Activated CD4-positive, alpha-beta memory T cell treated with anti-CD3 and anti-CD28 coated beads, Interleukin-2, amount 10 ng/mL, durations not matched to agents 7 days and 5 days (primary cell): ENCODE measurements around the gene RWDD4. TPM values are rescaled to one million over a fixed set of nuclear protein-coding genes. Genes with fewer than 3 reads are reported as not detected.

Source experiments
- CTCF ChIA-PET: fragments of 350-600 bp; sonication (Branson Sonifier 250); formaldehyde crosslinking; loops from one replicate; lab custom pipeline; 2021; ENCODE audit warnings: antibody characterized with exemption, inconsistent platforms; lab: Charles Lee
- POLR2A ChIA-PET: fragments of 350-600 bp; sonication (Branson Sonifier 250); formaldehyde crosslinking; loops from one replicate; lab custom pipeline; 2021; ENCODE audit warnings: antibody characterized with exemption; lab: Charles Lee
- DNase-seq: peaks from one replicate; pipeline ENCODE4 v3.0.0-alpha.2; 2020
- H3K27ac Mint-ChIP-seq: one replicate; pipeline ENCODE4 v1.8.0; 2021; ENCODE audit warnings: mild to moderate bottlenecking, mixed read lengths
- H3K27me3 Mint-ChIP-seq: one replicate; pipeline ENCODE4 v1.8.0; 2021; ENCODE audit warnings: mixed read lengths
- H3K36me3 Mint-ChIP-seq: one replicate; pipeline ENCODE4 v1.8.0; 2021; ENCODE audit warnings: low read depth, mixed read lengths
- H3K4me1 Mint-ChIP-seq: one replicate; pipeline ENCODE4 v1.8.0; 2021; ENCODE audit warnings: mixed read lengths
- H3K4me3 Mint-ChIP-seq: one replicate; pipeline ENCODE4 v1.8.0; 2021; ENCODE audit warnings: mild to moderate bottlenecking, mixed read lengths
- H3K9me3 Mint-ChIP-seq: one replicate; pipeline ENCODE4 v1.8.0; 2021; ENCODE audit warnings: mixed read lengths
- total RNA-seq, 2 experiments: library from RNA; stranded (reverse); gene quantifications; one replicate each; pipeline ENCODE4 v1.2.3, GENCODE V29; 2021

Gene RWDD4
- 10 to 100 TPM; 13.0 to 15.3 TPM for total RNA-seq

GRCh38 chr4:183659029-183659871 lies at the start of gene RWDD4, which contains the start of gene TRAPPC11:
TSS of gene RWDD4 (minus strand) at chr4:183659185. CDS start at chr4:183658952, 233 bp downstream.
TSS of gene TRAPPC11 (plus strand) at chr4:183659293. CDS start at chr4:183663868, 4,575 bp downstream.
- POLR2A ChIA-PET, result interaction anchor here (0.8 to 2.4 kb wide), 7 partner anchors 11 to 1074 kb away, joined by 3 to 17 read pairs (median 6); partner anchors contain the start of genes CDKN2AIP, CENPU and ING2

GRCh38 chr4:183702492-183702891 lies 43.5 kb upstream of the RWDD4 start:
- Mint-ChIP-seq H3K27ac (no peak overlapping the region), H3K36me3 (peaks cover 68% of the 10 kb centered on the region), H3K9me3 (no peaks in the 10 kb centered on the region), H3K27me3 (no peaks in the 10 kb centered on the region), H3K4me3 (no peak overlapping the region), H3K4me1 (no peaks in the 10 kb centered on the region)
- POLR2A ChIA-PET, result no interaction called here
- DNase-seq, result no peak
- CTCF ChIA-PET, result no interaction called here

More at GRCh38 chr4:183659029-183659871, at the start of gene RWDD4, which contains the start of gene TRAPPC11:
- H3K9me3 Mint-ChIP-seq, result no peaks in the 10 kb centered on the region
- CTCF ChIA-PET, result interaction anchor here (0.6 to 1.4 kb wide), 5 partner anchors 9 to 215 kb away, joined by 3 to 6 read pairs (median 4); partner anchors contain the start of gene CDKN2AIP
- peak; percentile 97 for DNase-seq
- H3K27ac Mint-ChIP-seq, result peak within 1 kb of the TSS; percentile 89
- peak within 1 kb of the TSS; percentile 91 for H3K4me3 Mint-ChIP-seq
- H3K36me3 Mint-ChIP-seq, result peaks cover 6% of the 10 kb centered on the region
- peaks cover 34% of the 10 kb centered on the region for H3K4me1 Mint-ChIP-seq
- no peaks in the 10 kb centered on the region for H3K27me3 Mint-ChIP-seq

GRCh38 chr4:183700407-183700806 lies 41.4 kb upstream of the RWDD4 start:
- Mint-ChIP-seq H3K4me1 (no peaks in the 10 kb centered on the region), H3K36me3 (peaks cover 75% of the 10 kb centered on the region), H3K27me3 (no peaks in the 10 kb centered on the region), H3K9me3 (no peaks in the 10 kb centered on the region), H3K4me3 (no peak overlapping the region), H3K27ac (no peak overlapping the region)
- POLR2A ChIA-PET, result interaction anchor here (0.6 kb wide), 1 partner anchor 52 kb away, joined by 3 read pairs; no protein-coding TSS in a partner anchor
- no peak for DNase-seq
- CTCF ChIA-PET, result no interaction called here

GRCh38 chr4:183698909-183699308 lies 39.9 kb upstream of the RWDD4 start:
- H3K27me3 Mint-ChIP-seq, result no peaks in the 10 kb centered on the region
- H3K4me1 Mint-ChIP-seq, result no peaks in the 10 kb centered on the region
- ChIA-PET CTCF (interaction anchor here (1.5 kb wide), 1 partner anchor 22 kb away, joined by 3 read pairs; no protein-coding TSS in a partner anchor), POLR2A (no interaction called here)
- no peak overlapping the region for H3K4me3 Mint-ChIP-seq
- H3K9me3 Mint-ChIP-seq, result no peaks in the 10 kb centered on the region
- peaks cover 68% of the 10 kb centered on the region for H3K36me3 Mint-ChIP-seq
- H3K27ac Mint-ChIP-seq, result no peak overlapping the region
- DNase-seq, result no peak

- Mint-ChIP-seq H3K36me3 (peaks cover 46% of the 10 kb centered on the region), H3K9me3 (no peaks in the 10 kb centered on the region), H3K4me1 (no peaks in the 10 kb centered on the region), H3K4me3 (no peak overlapping the region), H3K27ac (no peak overlapping the region), H3K27me3 (no peaks in the 10 kb centered on the region)
- ChIA-PET CTCF (no interaction called here), POLR2A (no interaction called here)
- no peak for DNase-seq
Observed at GRCh38 chr4:183691897-183692296, 32.9 kb upstream of the RWDD4 start.

GRCh38 chr4:183691006-183691405 lies 32.0 kb upstream of the RWDD4 start:
- no peaks in the 10 kb centered on the region for H3K9me3 Mint-ChIP-seq
- no peak overlapping the region for H3K4me3 Mint-ChIP-seq
- ChIA-PET POLR2A (no interaction called here), CTCF (no interaction called here)
- H3K4me1 Mint-ChIP-seq, result no peaks in the 10 kb centered on the region
- H3K36me3 Mint-ChIP-seq, result peaks cover 45% of the 10 kb centered on the region
- no peaks in the 10 kb centered on the region for H3K27me3 Mint-ChIP-seq
- no peak for DNase-seq
- H3K27ac Mint-ChIP-seq, result no peak overlapping the region

- POLR2A ChIA-PET, result no interaction called here
- Mint-ChIP-seq H3K9me3 (no peaks in the 10 kb centered on the region), H3K27me3 (no peaks in the 10 kb centered on the region), H3K4me1 (no peaks in the 10 kb centered on the region), H3K27ac (no peak overlapping the region), H3K4me3 (no peak overlapping the region), H3K36me3 (peaks cover 45% of the 10 kb centered on the region)
- CTCF ChIA-PET, result interaction anchor here (1.5 kb wide), 1 partner anchor 34 kb away, joined by 4 read pairs; no protein-coding TSS in a partner anchor
- DNase-seq, result no peak
Observed at GRCh38 chr4:183688216-183688615, 29.2 kb upstream of the RWDD4 start.

GRCh38 chr4:183686461-183686860 lies 27.5 kb upstream of the RWDD4 start:
- CTCF ChIA-PET, result interaction anchor here (1.5 kb wide), 1 partner anchor 10 kb away, joined by 3 read pairs; no protein-coding TSS in a partner anchor
- Mint-ChIP-seq H3K4me1 (no peaks in the 10 kb centered on the region), H3K9me3 (no peaks in the 10 kb centered on the region), H3K4me3 (no peak overlapping the region), H3K27me3 (no peaks in the 10 kb centered on the region), H3K36me3 (peaks cover 43% of the 10 kb centered on the region), H3K27ac (no peak overlapping the region)
- POLR2A ChIA-PET, result interaction anchor here (0.9 to 1.3 kb wide), 3 partner anchors 8 to 29 kb away, joined by 3 read pairs; partner anchors contain the start of gene TRAPPC11
- no peak for DNase-seq

GRCh38 chr4:183681119-183681518 lies 22.1 kb upstream of the RWDD4 start:
- POLR2A ChIA-PET, result no interaction called here
- CTCF ChIA-PET, result interaction anchor here (0.7 kb wide), 1 partner anchor 40 kb away, joined by 3 read pairs; no protein-coding TSS in a partner anchor

GRCh38 chr4:183675625-183676024 lies 16.6 kb upstream of the RWDD4 start:
- Mint-ChIP-seq H3K27me3 (no peaks in the 10 kb centered on the region), H3K27ac (no peak overlapping the region), H3K9me3 (no peaks in the 10 kb centered on the region), H3K36me3 (peaks cover 30% of the 10 kb centered on the region), H3K4me3 (no peak overlapping the region), H3K4me1 (peaks cover 3% of the 10 kb centered on the region)
- ChIA-PET CTCF (no interaction called here), POLR2A (no interaction called here)
- DNase-seq, result no peak

More at GRCh38 chr4:183681119-183681518, 22.1 kb upstream of the RWDD4 start:
- Mint-ChIP-seq H3K4me1 (peaks cover 3% of the 10 kb centered on the region), H3K9me3 (no peaks in the 10 kb centered on the region), H3K4me3 (no peak overlapping the region), H3K27me3 (no peaks in the 10 kb centered on the region), H3K27ac (no peak overlapping the region), H3K36me3 (peaks cover 43% of the 10 kb centered on the region)
- no peak for DNase-seq

GRCh38 chr4:183674153-183674552 lies 15.2 kb upstream of the RWDD4 start:
- no peak overlapping the region for H3K4me3 Mint-ChIP-seq
- H3K27me3 Mint-ChIP-seq, result no peaks in the 10 kb centered on the region
- peaks cover 3% of the 10 kb centered on the region for H3K4me1 Mint-ChIP-seq
- ChIA-PET POLR2A (no interaction called here), CTCF (interaction anchor here (1.3 kb wide), 1 partner anchor 14 kb away, joined by 3 read pairs; no protein-coding TSS in a partner anchor)
- H3K36me3 Mint-ChIP-seq, result peaks cover 24% of the 10 kb centered on the region
- DNase-seq, result no peak
- no peaks in the 10 kb centered on the region for H3K9me3 Mint-ChIP-seq
- no peak overlapping the region for H3K27ac Mint-ChIP-seq

- peaks cover 23% of the 10 kb centered on the region for H3K36me3 Mint-ChIP-seq
Observed at GRCh38 chr4:183670960-183671555, 12.1 kb upstream of the RWDD4 start.

More at GRCh38 chr4:183670960-183671555, 12.1 kb upstream of the RWDD4 start:
- no peaks in the 10 kb centered on the region for H3K9me3 Mint-ChIP-seq
- CTCF ChIA-PET, result interaction anchor here (1.2 kb wide), 1 partner anchor 13 kb away, joined by 4 read pairs; no protein-coding TSS in a partner anchor
- H3K27ac Mint-ChIP-seq, result no peak overlapping the region
- H3K27me3 Mint-ChIP-seq, result no peaks in the 10 kb centered on the region
- H3K4me3 Mint-ChIP-seq, result no peak overlapping the region
- DNase-seq, result no peak
- POLR2A ChIA-PET, result no interaction called here
- H3K4me1 Mint-ChIP-seq, result no peaks in the 10 kb centered on the region
